Brain microvascular endothelial cell (primary cell): Measurements from ENCODE around the gene TMEM200B.
"Not testable (repeated sequence)": the region's sequence is repeated elsewhere in the genome, so short reads cannot be mapped to it uniquely, and the experiment has no call there.

Source experiments
- DNase-seq: peaks from one replicate; pipeline ENCODE4 v3.0.0-alpha.2; 2020
- H3K27ac ChIP-seq: fragments of 250-450 bp; sonication (Bioruptor Pico); 2 replicates; pipeline ENCODE4 v1.5.1; 2020; ENCODE audit warnings: mild to moderate bottlenecking, moderate library complexity
- H3K27me3 ChIP-seq: fragments of 250-450 bp; sonication (Bioruptor Pico); replicated peaks from 2 replicates; pipeline ENCODE4 v1.5.1; 2020; ENCODE audit warnings: mild to moderate bottlenecking
- H3K36me3 ChIP-seq: fragments of 250-450 bp; sonication (Bioruptor Pico); replicated peaks from 2 replicates; pipeline ENCODE4 v1.5.1; 2020; ENCODE audit warnings: mild to moderate bottlenecking
- H3K4me3 ChIP-seq: 2 replicates; pipeline ENCODE4 v1.5.1; 2011; ENCODE audit warnings: low read depth, mild to moderate bottlenecking, control low read depth, low read length, moderate library complexity
- CTCF ChIP-seq: IDR thresholded peaks from 2 replicates; pipeline ENCODE4 v1.5.1; 2011; ENCODE audit warnings: low read depth, mild to moderate bottlenecking, moderate library complexity, low read length, control low read depth, inconsistent platforms; ENCODE audit errors: missing control alignments
- in situ Hi-C: cut with HindIII; loops from 2 replicates; pipeline ENCODE4 v1.10.0; 2017; ENCODE audit warnings: low sequenced_read_pairs, low pct_ligation_motif_present

The TMEM200B gene

GRCh38 chr1:29082519-29082918, 41.2 kb downstream of the TMEM200B start:
- Histone ChIP-seq H3K36me3 (no peaks in the 10 kb centered on the region), H3K4me3 (no peak overlapping the region), H3K27ac (no peak overlapping the region), H3K27me3 (no peaks in the 10 kb centered on the region)
- in situ Hi-C loops, result no loop called here
- no peak for DNase-seq
- TF ChIP-seq CTCF, result no peak

GRCh38 chr1:29081201-29081600, 42.5 kb downstream of the TMEM200B start:
- TF ChIP-seq CTCF, result no peak
- no peaks in the 10 kb centered on the region for H3K36me3 ChIP-seq

GRCh38 chr1:29079916-29080629, 43.6 kb downstream of the TMEM200B start:
- H3K27me3 ChIP-seq, H3K4me3 ChIP-seq, H3K36me3 ChIP-seq, DNase-seq, H3K27ac ChIP-seq, in situ Hi-C loops: not testable (repeated sequence)

More at GRCh38 chr1:29081201-29081600, 42.5 kb downstream of the TMEM200B start:
- in situ Hi-C loops, result no loop called here
- no peak overlapping the region for H3K27ac ChIP-seq
- H3K4me3 ChIP-seq, result no peak overlapping the region
- no peak for DNase-seq
- H3K27me3 ChIP-seq, result no peaks in the 10 kb centered on the region

GRCh38 chr1:29077155-29077554, 46.5 kb downstream of the TMEM200B start:
- in situ Hi-C loops, result no loop called here
- no peaks in the 10 kb centered on the region for H3K36me3 ChIP-seq
- no peak overlapping the region for H3K27ac ChIP-seq
- no peaks in the 10 kb centered on the region for H3K27me3 ChIP-seq
- H3K4me3 ChIP-seq, result no peak overlapping the region
- no peak for DNase-seq
- no peak for TF ChIP-seq CTCF
